ENCODE results near the gene RNF123.

Gene RNF123

GRCh38 chr3:49706456-49707112 is 17.2 kb downstream of the RNF123 start:
- no peaks in the 10 kb centered on the region for H3K27me3 ChIP-seq (ENCODE audit: control insufficient read depth in 1 of 2, insufficient read depth in 2 of 2, low read length in 2 of 2)
- no peak overlapping the region for H3K9ac ChIP-seq (ENCODE audit: low read length)
- no peaks in the 10 kb centered on the region for H3K9me3 ChIP-seq (ENCODE audit: low read length)
- no peak overlapping the region for H3K4me3 ChIP-seq (ENCODE audit: low read depth in 1 of 2, low read length in 2 of 2)
- no peaks in the 10 kb centered on the region for H3K4me1 ChIP-seq (ENCODE audit: insufficient read depth, low read length)
- H3K27ac ChIP-seq (ENCODE audit: low read depth, low read length), result no peak overlapping the region
- peaks cover 18% of the 10 kb centered on the region for H3K36me3 ChIP-seq (ENCODE audit: insufficient read depth, low read length)

DNA sequence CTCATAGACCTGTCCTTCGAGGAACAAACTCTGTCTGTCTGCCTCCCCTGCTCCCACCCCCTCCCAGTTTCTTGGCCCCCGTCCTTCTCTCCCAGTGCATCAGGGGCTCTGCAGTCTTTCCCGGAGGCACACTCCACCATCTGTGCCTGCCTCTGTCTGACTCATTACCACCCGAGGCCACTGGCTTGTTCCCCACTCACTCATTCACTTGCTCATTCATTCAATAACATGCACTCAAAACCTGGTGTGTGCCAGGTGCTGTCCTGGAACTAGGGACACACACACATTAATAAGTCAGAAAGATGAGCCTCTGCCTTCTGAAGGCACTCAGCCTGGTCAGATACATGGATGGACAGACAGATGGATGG is 17.7 kb downstream of the RNF123 start:
- Histone ChIP-seq H3K9ac (ENCODE audit: low read length) (no peak overlapping the region), H3K27ac (ENCODE audit: low read depth, low read length) (no peak overlapping the region), H3K36me3 (ENCODE audit: insufficient read depth, low read length) (peaks cover 15% of the 10 kb centered on the region), H3K9me3 (ENCODE audit: low read length) (no peaks in the 10 kb centered on the region), H3K4me3 (ENCODE audit: low read depth in 1 of 2, low read length in 2 of 2) (no peak overlapping the region), H3K27me3 (ENCODE audit: control insufficient read depth in 1 of 2, insufficient read depth in 2 of 2, low read length in 2 of 2) (no peaks in the 10 kb centered on the region), H3K4me1 (ENCODE audit: insufficient read depth, low read length) (no peaks in the 10 kb centered on the region)

GRCh38 chr3:49709852-49710251 is 20.5 kb downstream of the RNF123 start:
- H3K27ac ChIP-seq (ENCODE audit: low read depth, low read length), result no peak overlapping the region
- peaks cover 5% of the 10 kb centered on the region for H3K36me3 ChIP-seq (ENCODE audit: insufficient read depth, low read length)
- H3K9ac ChIP-seq (ENCODE audit: low read length), result no peak overlapping the region
- H3K4me3 ChIP-seq (ENCODE audit: low read depth in 1 of 2, low read length in 2 of 2), result no peak overlapping the region
- no peaks in the 10 kb centered on the region for H3K27me3 ChIP-seq (ENCODE audit: control insufficient read depth in 1 of 2, insufficient read depth in 2 of 2, low read length in 2 of 2)
- H3K9me3 ChIP-seq (ENCODE audit: low read length), result no peaks in the 10 kb centered on the region
- H3K4me1 ChIP-seq (ENCODE audit: insufficient read depth, low read length), result no peaks in the 10 kb centered on the region

- H3K4me1 ChIP-seq (ENCODE audit: insufficient read depth, low read length), result no peaks in the 10 kb centered on the region
- H3K27me3 ChIP-seq (ENCODE audit: control insufficient read depth in 1 of 2, insufficient read depth in 2 of 2, low read length in 2 of 2), result no peaks in the 10 kb centered on the region
- no peaks in the 10 kb centered on the region for H3K9me3 ChIP-seq (ENCODE audit: low read length)
- H3K36me3 ChIP-seq (ENCODE audit: insufficient read depth, low read length), result peaks cover 15% of the 10 kb centered on the region
- H3K27ac ChIP-seq (ENCODE audit: low read depth, low read length), result no peak overlapping the region
- no peak overlapping the region for H3K4me3 ChIP-seq (ENCODE audit: low read depth in 1 of 2, low read length in 2 of 2)
- no peak overlapping the region for H3K9ac ChIP-seq (ENCODE audit: low read length)
Measured at GRCh38 chr3:49711489-49711888, 22.1 kb downstream of the RNF123 start.

GRCh38 chr3:49712166-49712565 is 22.8 kb downstream of the RNF123 start:
- Histone ChIP-seq H3K27me3 (ENCODE audit: control insufficient read depth in 1 of 2, insufficient read depth in 2 of 2, low read length in 2 of 2) (no peaks in the 10 kb centered on the region), H3K9ac (ENCODE audit: low read length) (no peak overlapping the region), H3K36me3 (ENCODE audit: insufficient read depth, low read length) (peaks cover 16% of the 10 kb centered on the region), H3K4me1 (ENCODE audit: insufficient read depth, low read length) (no peaks in the 10 kb centered on the region), H3K9me3 (ENCODE audit: low read length) (no peaks in the 10 kb centered on the region), H3K27ac (ENCODE audit: low read depth, low read length) (no peak overlapping the region), H3K4me3 (ENCODE audit: low read depth in 1 of 2, low read length in 2 of 2) (no peak overlapping the region)

GRCh38 chr3:49712631-49713317 is 23.4 kb downstream of the RNF123 start:
- Histone ChIP-seq H3K9me3 (ENCODE audit: low read length) (no peaks in the 10 kb centered on the region), H3K36me3 (ENCODE audit: insufficient read depth, low read length) (peaks cover 16% of the 10 kb centered on the region), H3K9ac (ENCODE audit: low read length) (no peak overlapping the region), H3K4me3 (ENCODE audit: low read depth in 1 of 2, low read length in 2 of 2) (no peak overlapping the region), H3K27me3 (ENCODE audit: control insufficient read depth in 1 of 2, insufficient read depth in 2 of 2, low read length in 2 of 2) (no peaks in the 10 kb centered on the region), H3K4me1 (ENCODE audit: insufficient read depth, low read length) (no peaks in the 10 kb centered on the region), H3K27ac (ENCODE audit: low read depth, low read length) (no peak overlapping the region)

- no peak overlapping the region for H3K9ac ChIP-seq (ENCODE audit: low read length)
- H3K9me3 ChIP-seq (ENCODE audit: low read length), result no peaks in the 10 kb centered on the region
- H3K4me1 ChIP-seq (ENCODE audit: insufficient read depth, low read length), result peaks cover 3% of the 10 kb centered on the region
- H3K36me3 ChIP-seq (ENCODE audit: insufficient read depth, low read length), result peaks cover 11% of the 10 kb centered on the region
- H3K27ac ChIP-seq (ENCODE audit: low read depth, low read length), result no peak overlapping the region
- no peak overlapping the region for H3K4me3 ChIP-seq (ENCODE audit: low read depth in 1 of 2, low read length in 2 of 2)
- H3K27me3 ChIP-seq (ENCODE audit: control insufficient read depth in 1 of 2, insufficient read depth in 2 of 2, low read length in 2 of 2), result no peaks in the 10 kb centered on the region
Measured at GRCh38 chr3:49713336-49714105, 24.2 kb downstream of the RNF123 start.

DNA sequence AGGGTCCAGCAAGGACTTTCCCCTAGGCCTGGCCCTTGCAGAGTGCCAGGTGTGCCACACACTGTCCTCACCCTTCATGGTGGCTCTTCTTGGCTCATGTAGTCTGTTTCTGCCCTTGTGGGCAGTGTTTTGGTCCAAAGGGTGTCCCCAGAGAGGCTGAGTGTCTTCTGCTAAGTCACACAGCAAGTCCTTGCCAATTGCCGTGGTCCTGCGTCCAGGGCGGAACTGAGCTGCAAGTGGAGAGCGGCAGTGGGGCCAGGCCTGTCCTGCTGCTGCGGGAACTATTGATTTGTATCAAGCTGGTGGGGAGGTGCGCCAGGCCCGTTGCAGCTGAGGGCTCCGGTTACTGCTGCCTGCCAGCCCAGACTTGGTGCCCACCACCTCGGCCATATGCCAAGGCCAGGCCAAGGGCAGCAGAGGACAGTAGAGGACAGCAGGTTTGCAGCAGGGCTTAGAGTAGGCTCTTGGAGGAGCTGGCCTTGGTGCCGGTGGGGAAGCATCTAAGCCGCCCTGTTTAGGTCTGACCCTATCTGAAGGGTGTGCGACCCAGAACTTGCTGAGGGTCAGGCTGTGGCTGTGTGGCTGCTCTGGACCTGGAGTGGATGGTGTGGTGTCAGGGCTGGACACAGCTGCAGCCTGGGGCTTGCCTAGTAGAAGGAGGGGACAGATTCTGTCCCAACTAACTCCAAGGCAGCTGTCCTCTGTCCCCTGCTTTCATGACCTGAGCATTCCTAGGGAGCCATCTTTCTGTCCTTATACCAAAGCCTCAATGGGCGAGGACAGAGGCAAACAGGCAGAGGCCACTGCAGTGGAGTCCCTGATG is 25.6 kb downstream of the RNF123 start:
- Histone ChIP-seq H3K36me3 (ENCODE audit: insufficient read depth, low read length) (peaks cover 11% of the 10 kb centered on the region), H3K9me3 (ENCODE audit: low read length) (no peaks in the 10 kb centered on the region), H3K4me3 (ENCODE audit: low read depth in 1 of 2, low read length in 2 of 2) (no peak overlapping the region), H3K27ac (ENCODE audit: low read depth, low read length) (no peak overlapping the region), H3K9ac (ENCODE audit: low read length) (no peak overlapping the region), H3K27me3 (ENCODE audit: control insufficient read depth in 1 of 2, insufficient read depth in 2 of 2, low read length in 2 of 2) (no peaks in the 10 kb centered on the region), H3K4me1 (ENCODE audit: insufficient read depth, low read length) (peaks cover 9% of the 10 kb centered on the region)

- H3K36me3 ChIP-seq (ENCODE audit: insufficient read depth, low read length), result peaks cover 11% of the 10 kb centered on the region
- H3K27me3 ChIP-seq (ENCODE audit: control insufficient read depth in 1 of 2, insufficient read depth in 2 of 2, low read length in 2 of 2), result no peaks in the 10 kb centered on the region
- H3K9ac ChIP-seq (ENCODE audit: low read length), result no peak overlapping the region
- H3K9me3 ChIP-seq (ENCODE audit: low read length), result no peaks in the 10 kb centered on the region
- peaks cover 9% of the 10 kb centered on the region for H3K4me1 ChIP-seq (ENCODE audit: insufficient read depth, low read length)
- H3K27ac ChIP-seq (ENCODE audit: low read depth, low read length), result no peak overlapping the region
- no peak overlapping the region for H3K4me3 ChIP-seq (ENCODE audit: low read depth in 1 of 2, low read length in 2 of 2)
Measured at GRCh38 chr3:49715611-49716121, 26.3 kb downstream of the RNF123 start.

DNA sequence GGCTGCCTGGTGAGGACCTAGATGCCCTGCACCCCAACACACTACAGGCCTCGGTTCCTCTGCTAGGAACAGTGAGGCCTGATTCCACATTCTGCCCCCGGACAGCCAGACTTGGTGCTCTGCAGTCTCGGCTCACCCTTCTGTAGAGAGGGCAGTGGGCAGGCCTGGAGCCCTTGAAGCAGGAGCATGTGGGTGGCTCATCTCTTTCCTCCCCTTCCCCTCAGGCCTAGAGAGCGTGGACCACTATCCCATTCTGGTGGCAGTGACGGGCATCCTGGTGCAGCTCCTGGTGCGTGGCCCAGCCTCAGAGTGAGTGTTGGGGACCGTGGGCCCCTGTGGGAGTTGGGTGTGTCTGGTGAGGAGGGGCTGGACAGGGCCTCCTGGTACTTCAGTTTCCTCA is 26.8 kb downstream of the RNF123 start:
- H3K9ac ChIP-seq (ENCODE audit: low read length), result no peak overlapping the region
- no peaks in the 10 kb centered on the region for H3K27me3 ChIP-seq (ENCODE audit: control insufficient read depth in 1 of 2, insufficient read depth in 2 of 2, low read length in 2 of 2)
- H3K9me3 ChIP-seq (ENCODE audit: low read length), result no peaks in the 10 kb centered on the region
- no peak overlapping the region for H3K27ac ChIP-seq (ENCODE audit: low read depth, low read length)
- H3K4me1 ChIP-seq (ENCODE audit: insufficient read depth, low read length), result peaks cover 9% of the 10 kb centered on the region
- H3K4me3 ChIP-seq (ENCODE audit: low read depth in 1 of 2, low read length in 2 of 2), result no peak overlapping the region
- peaks cover 15% of the 10 kb centered on the region for H3K36me3 ChIP-seq (ENCODE audit: insufficient read depth, low read length)

DNA sequence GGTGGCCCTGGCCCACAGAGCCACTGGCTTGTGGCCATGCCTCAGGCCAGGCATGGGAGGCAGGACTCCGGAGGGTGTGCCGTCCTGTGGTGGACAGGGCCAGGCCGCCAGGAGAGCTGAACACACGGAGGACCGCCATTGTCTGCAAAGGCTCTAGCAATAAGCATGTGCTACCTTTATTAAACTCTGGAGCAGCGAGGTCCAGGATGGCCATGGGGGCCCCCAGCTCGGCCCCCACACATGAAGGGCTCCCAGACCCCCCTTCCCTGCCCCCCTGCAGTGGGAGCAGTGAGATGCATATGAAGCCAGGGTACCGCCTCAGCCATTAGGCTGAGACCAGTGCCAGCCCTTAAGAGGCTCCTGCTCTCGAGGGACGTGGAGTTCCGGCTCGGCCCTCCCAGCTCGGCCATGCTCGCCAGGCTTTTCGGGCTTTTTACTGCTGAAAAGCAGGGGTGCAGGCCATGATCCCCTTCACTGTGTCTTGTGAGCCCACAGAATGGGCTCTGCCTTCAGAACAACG is 27.4 kb downstream of the RNF123 start:
- H3K4me3 ChIP-seq (ENCODE audit: low read depth in 1 of 2, low read length in 2 of 2), result no peak overlapping the region
- H3K27me3 ChIP-seq (ENCODE audit: control insufficient read depth in 1 of 2, insufficient read depth in 2 of 2, low read length in 2 of 2), result no peaks in the 10 kb centered on the region
- H3K36me3 ChIP-seq (ENCODE audit: insufficient read depth, low read length), result peaks cover 19% of the 10 kb centered on the region

More for the DNA sequence above, 27.4 kb downstream of the RNF123 start:
- Histone ChIP-seq H3K4me1 (ENCODE audit: insufficient read depth, low read length) (peaks cover 9% of the 10 kb centered on the region), H3K27ac (ENCODE audit: low read depth, low read length) (no peak overlapping the region), H3K9ac (ENCODE audit: low read length) (no peak overlapping the region), H3K9me3 (ENCODE audit: low read length) (no peaks in the 10 kb centered on the region)

Data from muscle layer of colon (tissue), 2 donors.